ENCODE results near the gene SLC36A4.
A peak's percentile ranks its signal among the peaks of the same experiment; 100 is the strongest.
"Not testable (repeated sequence)": the region's sequence is repeated elsewhere in the genome, so short reads cannot be mapped to it uniquely, and the experiment has no call there.

Gene SLC36A4

DNA sequence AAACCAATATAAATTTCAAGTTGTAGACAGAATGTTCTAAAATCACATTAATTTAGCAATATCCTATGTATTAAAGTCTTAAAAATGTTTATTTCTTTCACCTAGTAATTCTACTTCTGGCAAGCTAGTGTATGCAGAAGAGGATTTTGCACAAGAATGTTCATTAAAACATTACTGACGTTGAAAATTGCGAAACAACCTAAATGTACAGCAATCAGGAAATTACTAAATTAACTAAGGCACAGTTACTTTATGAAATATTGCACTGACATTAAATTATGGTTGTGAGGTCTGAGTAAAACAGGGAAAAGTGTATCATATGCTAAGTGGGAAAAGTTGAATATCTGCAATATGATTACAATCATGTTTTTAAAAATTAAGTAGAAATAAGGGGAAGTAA is 4.1 kb downstream of the SLC36A4 start:
- DNase-seq = no peak

DNA sequence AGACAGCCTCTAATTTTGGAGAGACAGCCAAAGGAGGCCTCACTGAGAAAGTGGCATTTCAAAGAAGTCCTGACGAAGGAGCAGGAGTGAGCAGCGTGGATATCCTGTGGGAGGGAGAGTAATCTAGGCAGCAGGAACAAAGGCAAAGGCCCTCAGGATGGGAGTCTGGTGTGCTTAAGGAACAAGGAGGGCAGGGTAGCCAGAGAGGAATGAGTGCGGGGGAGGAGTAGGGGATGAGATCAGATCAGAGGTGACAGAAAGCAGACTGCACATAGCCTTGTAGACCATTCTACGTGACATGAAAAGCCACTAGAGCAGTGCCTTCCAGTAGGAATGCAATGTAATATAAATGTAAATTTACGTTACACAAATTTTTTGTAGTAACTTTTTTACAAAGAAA is 5.6 kb downstream of the SLC36A4 start:
- DNase-seq = no peak

- no peak for DNase-seq
These were observed 8.3 kb downstream of the SLC36A4 start for GRCh38 chr11:93189462-93189861.

GRCh38 chr11:93188726-93189125 is 9.1 kb downstream of the SLC36A4 start:
- no peak for DNase-seq

- no peak for DNase-seq
These were observed 10.5 kb downstream of the SLC36A4 start for GRCh38 chr11:93187290-93187689.

DNA sequence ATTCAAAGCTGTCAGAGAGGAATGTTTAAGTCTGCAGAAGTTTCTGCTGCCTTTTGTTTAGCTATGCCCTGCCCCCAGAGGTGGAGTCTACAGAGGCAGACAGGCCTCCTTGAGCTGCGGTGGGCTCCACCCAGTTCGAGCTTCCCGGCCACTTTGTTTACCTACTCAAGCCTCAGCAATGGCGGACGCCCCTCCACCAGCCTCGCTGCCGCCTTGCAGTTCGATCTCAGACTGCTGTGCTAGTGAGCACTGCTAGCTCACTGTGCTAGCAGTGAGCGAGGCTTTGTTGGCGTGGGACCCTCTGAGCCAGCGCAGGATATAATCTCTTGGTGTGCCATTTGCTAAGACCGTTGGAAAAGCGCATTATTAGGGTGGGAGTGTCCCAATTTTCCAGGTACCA is 19.9 kb downstream of the SLC36A4 start:
- DNase-seq = not testable (repeated sequence)

GRCh38 chr11:93169950-93170561 is 27.7 kb downstream of the SLC36A4 start:
- DNase-seq = no peak

DNA sequence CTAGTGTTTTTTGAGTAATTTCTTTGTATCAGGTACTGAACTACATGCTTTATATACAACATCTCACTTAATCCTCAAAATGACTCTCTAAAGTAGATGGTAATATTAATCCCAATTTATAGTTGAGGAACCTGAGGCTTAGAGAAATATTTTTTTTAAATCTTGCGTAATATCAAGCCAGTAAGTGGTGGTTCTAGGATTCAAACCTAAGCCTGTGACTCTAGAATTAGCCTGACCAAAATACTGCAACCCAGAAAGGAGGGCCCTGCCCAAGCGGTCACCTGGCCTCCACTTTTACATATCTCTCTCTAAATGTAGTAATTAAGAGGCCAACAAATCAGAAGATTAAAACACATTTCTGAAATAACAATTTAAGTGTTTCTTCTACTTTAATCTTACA is 28.6 kb downstream of the SLC36A4 start:
- DNase-seq = no peak

GRCh38 chr11:93166862-93167261 is 30.9 kb downstream of the SLC36A4 start:
- no peak for DNase-seq

GRCh38 chr11:93166194-93166593 is 31.6 kb downstream of the SLC36A4 start:
- DNase-seq = no peak

GRCh38 chr11:93160808-93161207 is 37.0 kb downstream of the SLC36A4 start:
- no peak for DNase-seq

- DNase-seq = no peak
These were observed 37.6 kb downstream of the SLC36A4 start for GRCh38 chr11:93160156-93160555.

DNA sequence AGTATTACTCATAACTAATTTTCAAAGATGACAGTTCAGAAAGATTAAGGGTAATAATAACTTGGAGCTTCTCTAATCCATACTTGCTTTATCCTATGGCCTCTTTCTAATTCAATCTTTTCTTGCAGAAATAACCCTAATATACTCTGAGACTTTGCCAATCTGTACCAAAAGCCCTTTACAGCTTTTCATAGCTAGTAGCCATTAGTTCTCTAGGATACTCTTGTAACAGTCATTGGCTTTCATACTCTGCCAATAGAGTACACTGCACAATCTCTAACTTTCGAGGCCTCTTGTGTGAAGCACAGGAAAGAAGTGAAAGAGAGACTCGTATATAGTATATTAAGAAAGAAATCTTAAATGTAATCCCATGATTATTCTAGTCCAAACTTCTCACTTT is 38.1 kb downstream of the SLC36A4 start:
- no peak for DNase-seq

- no peak for DNase-seq
These were observed 42.1 kb downstream of the SLC36A4 start for GRCh38 chr11:93155738-93156137.

DNA sequence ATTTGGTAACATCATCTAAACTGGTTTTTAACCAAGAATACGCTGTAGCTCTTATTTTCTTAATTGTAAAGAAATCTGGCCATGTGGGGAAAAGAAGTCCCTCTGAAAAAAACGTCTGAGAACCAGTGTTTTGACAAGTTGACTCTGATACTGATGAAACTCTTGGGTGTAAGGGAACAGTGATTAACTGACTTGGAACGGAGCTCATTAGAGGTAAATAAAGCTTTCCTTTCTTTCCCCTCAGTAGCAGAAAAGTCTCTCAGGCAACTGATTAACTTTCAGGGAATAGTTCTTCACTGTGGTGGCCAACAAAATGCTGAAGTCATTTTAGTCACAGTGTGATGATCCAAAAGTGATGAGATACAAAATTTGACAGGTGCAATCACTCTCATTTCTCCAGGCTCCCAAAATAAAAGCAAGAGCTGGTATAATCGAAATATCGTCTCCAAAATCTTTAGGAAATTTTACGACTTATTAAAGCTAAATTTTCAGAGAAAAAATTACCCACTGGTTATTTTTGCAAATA is 52.3 kb downstream of the SLC36A4 start:
- DNase-seq = no peak

- DNase-seq = no peak
These were observed 54.0 kb downstream of the SLC36A4 start for GRCh38 chr11:93143800-93144199.

DNA sequence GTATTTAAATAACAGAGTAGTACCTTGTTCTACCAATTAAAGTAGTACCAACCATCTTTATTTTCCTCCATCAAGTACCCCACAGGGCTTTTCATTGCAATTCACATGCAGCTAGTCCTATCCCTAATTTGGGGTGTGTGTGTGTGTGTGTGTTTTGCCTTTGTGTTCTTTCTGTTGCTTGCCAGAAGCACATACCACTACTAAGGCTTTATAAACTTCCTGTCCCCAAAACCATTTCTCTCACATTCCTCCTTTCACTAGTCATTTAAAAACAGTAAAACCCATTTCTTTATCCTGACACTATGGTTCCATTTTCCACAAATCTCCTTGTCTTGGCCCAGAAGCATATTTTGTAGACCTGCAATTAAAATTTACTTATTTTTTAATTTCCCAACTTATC is 54.6 kb downstream of the SLC36A4 start:
- no peak for DNase-seq

DNA sequence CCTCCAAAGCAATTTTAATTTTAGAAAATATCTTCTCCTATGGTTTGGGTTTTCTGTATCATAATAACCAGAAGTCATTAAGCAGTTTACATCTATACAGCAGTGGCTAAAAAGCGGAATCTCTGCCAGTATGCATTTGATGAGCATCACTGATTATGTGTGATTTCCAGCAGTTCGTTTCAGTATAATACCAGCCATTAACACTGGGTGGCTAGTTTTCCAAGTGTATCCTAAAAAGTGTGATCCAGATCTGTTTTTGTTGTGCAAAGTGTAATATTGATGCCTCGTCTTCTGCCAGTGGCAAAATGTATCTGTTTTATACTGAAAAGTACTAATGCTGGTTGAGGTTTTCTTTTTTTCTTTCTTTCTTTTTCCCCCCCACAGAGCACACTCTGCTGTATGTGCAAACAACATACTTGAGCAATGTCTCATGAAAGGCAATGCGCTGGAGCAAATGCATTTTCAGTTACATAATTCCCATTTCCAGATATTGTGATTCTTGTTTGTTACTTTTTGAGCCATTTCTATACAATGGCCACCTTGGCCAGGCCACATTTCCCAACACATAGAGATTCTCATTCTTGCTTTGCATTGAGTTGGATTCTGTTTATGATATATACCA is 64.2 kb downstream of the SLC36A4 start:
- DNase-seq = no peak

- DNase-seq = no peak
These were observed 65.0 kb downstream of the SLC36A4 start for GRCh38 chr11:93132836-93133235.

DNA sequence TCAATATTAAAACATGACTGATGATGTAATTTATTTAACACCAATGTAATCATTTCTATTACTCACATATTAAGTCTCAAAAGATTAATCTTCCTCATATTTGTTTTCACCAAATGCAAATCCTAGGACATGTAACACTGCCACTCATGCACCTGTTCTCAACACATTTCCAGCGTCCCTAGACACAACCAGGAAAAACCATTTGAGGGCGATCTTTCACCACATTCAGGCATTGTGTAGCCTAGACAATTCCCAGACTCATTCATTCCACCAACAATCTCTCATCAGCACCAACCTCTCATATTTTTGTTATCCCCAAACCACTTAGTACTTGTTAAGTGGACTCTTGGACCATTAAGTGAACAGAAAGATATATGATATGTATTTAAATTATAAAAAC is 66.1 kb downstream of the SLC36A4 start:
- peak; percentile 15 to 44 for DNase-seq

- no peak for DNase-seq
These were observed 69.2 kb downstream of the SLC36A4 start for GRCh38 chr11:93128574-93128973.

- no peak for DNase-seq
These were observed 74.4 kb downstream of the SLC36A4 start for GRCh38 chr11:93123351-93123898.

DNA sequence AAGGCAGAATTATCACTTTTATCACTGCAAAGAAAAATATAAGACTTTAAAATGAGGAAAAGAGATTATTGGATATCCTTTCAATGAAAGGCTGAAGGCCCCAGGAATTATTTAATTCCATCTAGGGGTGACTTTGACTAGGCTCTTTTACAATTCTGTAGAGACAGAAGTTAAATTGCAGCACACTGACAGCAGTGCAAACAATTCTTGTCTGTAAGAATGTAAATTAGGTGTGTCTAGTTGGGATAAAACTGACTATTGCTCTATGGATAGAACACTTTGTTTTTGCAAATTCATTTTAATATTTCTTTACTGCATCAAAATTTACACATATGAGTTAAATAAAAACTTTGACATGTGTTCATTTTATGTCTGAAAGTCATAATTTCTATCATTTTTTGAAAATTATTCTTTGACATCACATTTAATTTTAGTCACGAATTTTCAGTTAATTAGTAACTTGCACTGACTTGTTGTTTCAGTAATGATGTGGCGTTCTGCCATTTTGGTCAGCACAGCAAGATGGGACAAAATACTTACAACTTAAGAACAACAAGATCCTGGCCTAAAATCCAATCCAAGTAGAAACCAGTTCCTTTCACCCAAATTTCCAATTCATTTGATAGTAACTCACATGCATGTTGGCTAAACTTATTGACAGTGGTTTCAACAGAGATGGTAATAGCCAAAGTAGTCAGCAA is 75.1 kb downstream of the SLC36A4 start:
- DNase-seq = no peak

DNA sequence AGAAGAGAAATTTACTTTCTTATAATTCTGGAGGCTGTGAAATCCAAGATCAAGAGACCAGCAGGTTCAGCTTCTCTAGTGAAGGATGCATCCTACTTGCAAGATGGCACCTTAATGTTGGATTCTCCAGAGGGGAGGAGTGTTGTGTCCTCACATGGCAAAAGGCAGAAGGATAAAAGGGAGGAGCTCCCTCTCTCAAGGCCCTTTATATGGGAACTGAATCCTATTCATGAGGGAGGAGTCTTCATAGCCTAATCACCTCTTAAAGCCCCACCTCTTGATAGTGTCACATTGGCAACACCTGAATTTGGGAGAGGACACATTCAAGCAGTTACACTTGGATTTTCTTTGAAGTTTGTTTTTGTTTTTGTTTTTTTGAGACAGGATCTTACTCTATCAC is 79.5 kb downstream of the SLC36A4 start:
- no peak for DNase-seq
